GM21529 (cell line): ENCODE measurements around the gene SRSF8.

Experiments used
- ATAC-seq: cut with Tn5 transposase; IDR thresholded peaks from one replicate; pipeline ENCODE4 v1.9.1; 2021; ENCODE audit not compliant: unreplicated experiment

The SRSF8 gene

GRCh38 chr11:95068549-95068948, 1.8 kb downstream of the SRSF8 start:
- peak; percentile 70 for ATAC-seq

GRCh38 chr11:95070471-95070870, 3.8 kb downstream of the SRSF8 start:
- no peak for ATAC-seq

GRCh38 chr11:95072948-95073347, 6.2 kb downstream of the SRSF8 start:
- ATAC-seq = no peak

- no peak for ATAC-seq
Observed at GRCh38 chr11:95074792-95075563, 8.3 kb downstream of the SRSF8 start.

- peak; percentile 66 for ATAC-seq
Observed at GRCh38 chr11:95076416-95076815, 9.7 kb downstream of the SRSF8 start.

- ATAC-seq = no peak
Observed at GRCh38 chr11:95076981-95077380, 10.3 kb downstream of the SRSF8 start.

GRCh38 chr11:95078526-95078925, 11.8 kb downstream of the SRSF8 start:
- ATAC-seq = no peak

GRCh38 chr11:95081010-95081409, 14.3 kb downstream of the SRSF8 start:
- no peak for ATAC-seq

GRCh38 chr11:95081412-95081811, 14.7 kb downstream of the SRSF8 start:
- no peak for ATAC-seq

GRCh38 chr11:95082576-95083001, 15.9 kb downstream of the SRSF8 start:
- no peak for ATAC-seq

GRCh38 chr11:95084509-95084908, 17.8 kb downstream of the SRSF8 start:
- ATAC-seq = peak; percentile 43

- no peak for ATAC-seq
Observed at GRCh38 chr11:95085117-95085816, 18.5 kb downstream of the SRSF8 start.

GRCh38 chr11:95086151-95086550, 19.4 kb downstream of the SRSF8 start:
- ATAC-seq = no peak

- no peak for ATAC-seq
Observed at GRCh38 chr11:95086836-95087570, 20.3 kb downstream of the SRSF8 start.

- ATAC-seq = peak; percentile 47
Observed at GRCh38 chr11:95088946-95089619, 22.4 kb downstream of the SRSF8 start.

GRCh38 chr11:95089620-95090542, 23.2 kb downstream of the SRSF8 start, which contains the start of gene ENDOD1:
Gene ENDOD1 (plus strand): TSS chr11:95089846. CDS start chr11:95089928, 82 bp downstream.
- ATAC-seq = peak; percentile 84

GRCh38 chr11:95091663-95092180, 25.0 kb downstream of the SRSF8 start:
- ATAC-seq = no peak

- ATAC-seq = no peak
Observed at GRCh38 chr11:95092549-95093324, 26.0 kb downstream of the SRSF8 start.

- peak; percentile 15 for ATAC-seq
Observed at GRCh38 chr11:95093548-95093947, 26.8 kb downstream of the SRSF8 start.
